Lung microvascular endothelial cell (primary cell): ENCODE measurements around the gene LPAR6. TPM values are rescaled to one million over a fixed set of nuclear protein-coding genes. Genes with fewer than 3 reads are reported as not detected.

ENCODE experiments used
- DNase-seq, 2 donors: peaks; one replicate each; pipeline versions ENCODE4 v3.0.0 to v3.0.0-alpha.2; 2010; ENCODE audit warnings: low read depth in 2 of 2
- total RNA-seq: library from RNA; depleted of rRNA; stranded (reverse); fragments of >200 nt; gene quantifications from 2 replicates; pipeline ENCODE4 v1.2.1, GENCODE V29; 2014

Gene LPAR6
- total RNA-seq, 1 donor from 2014 or later, result 25.6 TPM

DNA sequence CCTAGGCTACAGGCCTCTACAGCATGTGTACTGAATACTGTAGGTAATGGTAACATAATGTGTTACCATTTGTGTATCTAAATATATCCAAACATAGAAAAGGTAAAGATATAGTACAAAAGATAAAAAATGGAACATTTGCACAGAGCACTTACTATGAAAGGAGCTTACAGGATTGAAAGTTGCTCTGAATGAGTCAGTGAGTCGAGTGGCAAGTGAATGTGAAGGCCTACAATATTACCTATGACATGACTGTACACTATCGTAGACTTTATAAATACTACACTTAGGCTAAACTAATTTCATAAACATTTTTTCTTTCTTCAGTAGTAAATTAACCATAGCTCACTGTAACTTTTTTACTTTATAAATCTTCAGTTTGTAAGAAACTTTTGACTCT lies 35.1 kb downstream of the LPAR6 start:
- no peak for DNase-seq

DNA sequence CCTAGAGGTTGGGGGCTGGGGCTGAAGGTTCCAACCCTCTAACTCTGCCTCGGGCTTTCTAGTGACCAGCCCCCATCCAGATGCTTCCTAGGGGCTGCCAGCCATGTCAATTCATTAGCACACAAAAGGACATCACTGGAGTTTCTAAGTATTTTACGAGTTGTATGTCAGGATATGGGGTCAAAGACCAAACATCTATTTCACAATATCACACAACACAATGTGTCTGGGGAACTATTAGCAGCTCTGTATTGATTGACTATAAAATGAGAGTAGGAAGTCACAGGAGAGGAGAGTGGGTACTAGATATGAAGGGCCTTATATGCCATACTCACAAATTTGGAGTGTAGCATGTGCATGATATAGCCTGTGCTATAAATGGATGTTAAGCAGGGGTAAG lies 42.1 kb downstream of the LPAR6 start:
- DNase-seq, result peak; percentile 0 to 19

DNA sequence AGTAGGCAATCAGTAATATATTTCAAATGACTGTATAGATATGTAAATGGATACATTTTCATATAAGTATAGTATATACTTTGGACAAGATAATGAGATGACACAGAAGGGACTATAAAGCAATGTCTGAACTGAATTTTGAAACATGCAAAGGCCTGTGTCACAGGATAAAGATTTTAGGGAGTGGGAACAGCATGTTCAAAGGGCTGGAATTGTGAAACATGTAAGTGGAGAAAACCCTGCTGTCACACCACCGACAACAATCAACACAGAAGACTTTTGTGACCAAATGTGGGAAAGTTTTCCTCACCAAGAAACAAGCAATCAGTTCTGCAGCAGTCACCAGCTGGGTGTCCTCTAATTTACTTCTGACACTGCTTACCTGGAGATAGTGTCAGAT lies 42.9 kb downstream of the LPAR6 start:
- DNase-seq, result no peak

Other genes with a start within 250 kb of the LPAR6 start
- gene ITM2B, start 179.9 kb downstream of the LPAR6 start, total RNA-seq, result 217 and 400 TPM in 2 replicates
- 20.0 and 28.6 TPM in 2 replicates for gene RB1, start 109.4 kb downstream of the LPAR6 start, total RNA-seq
- 10.0 and 15.3 TPM in 2 replicates for gene RCBTB2, start 120.0 kb upstream of the LPAR6 start, total RNA-seq
- under 0.01 TPM in 1 of 2 replicates, not detected in the other for gene CYSLTR2, start 240.8 kb upstream of the LPAR6 start, total RNA-seq